GM21529 (cell line): ENCODE results near the gene NELFE.
"Not testable (repeated sequence)": the region's sequence is repeated elsewhere in the genome, so short reads cannot be mapped to it uniquely, and the experiment has no call there.

Source experiments
- ATAC-seq: cut with Tn5 transposase; IDR thresholded peaks from one replicate; pipeline ENCODE4 v1.9.1; 2021; ENCODE audit not compliant: unreplicated experiment

Gene NELFE

DNA sequence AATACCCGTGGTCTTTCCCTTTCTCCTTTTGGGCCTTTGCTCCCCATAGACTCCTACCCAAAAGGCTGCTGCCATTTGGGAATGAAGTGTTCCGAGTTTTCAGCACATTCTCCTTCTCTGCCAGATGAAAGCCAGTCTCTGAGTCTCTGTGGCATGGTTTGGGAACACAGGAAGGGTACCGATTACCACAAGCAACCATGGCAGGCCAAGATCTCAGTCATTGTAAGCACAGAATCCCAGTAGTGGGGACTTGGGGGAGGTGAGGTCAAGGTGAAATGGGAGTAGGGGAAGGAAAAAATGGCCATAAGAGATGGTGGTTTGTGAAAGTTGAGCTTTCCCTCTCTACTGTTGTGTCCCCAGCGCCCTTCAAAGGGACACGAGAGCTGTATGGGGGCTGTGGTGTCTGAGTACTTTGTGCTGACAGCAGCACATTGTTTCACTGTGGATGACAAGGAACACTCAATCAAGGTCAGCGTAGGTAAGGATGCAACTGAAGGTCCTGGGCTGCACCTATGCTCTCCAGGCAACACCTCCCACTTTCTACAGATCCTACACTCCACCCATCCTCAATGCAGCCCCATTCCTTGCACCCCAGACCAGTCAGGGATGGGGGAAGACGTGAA lies 8.7 kb downstream of the NELFE start:
- no peak for ATAC-seq

DNA sequence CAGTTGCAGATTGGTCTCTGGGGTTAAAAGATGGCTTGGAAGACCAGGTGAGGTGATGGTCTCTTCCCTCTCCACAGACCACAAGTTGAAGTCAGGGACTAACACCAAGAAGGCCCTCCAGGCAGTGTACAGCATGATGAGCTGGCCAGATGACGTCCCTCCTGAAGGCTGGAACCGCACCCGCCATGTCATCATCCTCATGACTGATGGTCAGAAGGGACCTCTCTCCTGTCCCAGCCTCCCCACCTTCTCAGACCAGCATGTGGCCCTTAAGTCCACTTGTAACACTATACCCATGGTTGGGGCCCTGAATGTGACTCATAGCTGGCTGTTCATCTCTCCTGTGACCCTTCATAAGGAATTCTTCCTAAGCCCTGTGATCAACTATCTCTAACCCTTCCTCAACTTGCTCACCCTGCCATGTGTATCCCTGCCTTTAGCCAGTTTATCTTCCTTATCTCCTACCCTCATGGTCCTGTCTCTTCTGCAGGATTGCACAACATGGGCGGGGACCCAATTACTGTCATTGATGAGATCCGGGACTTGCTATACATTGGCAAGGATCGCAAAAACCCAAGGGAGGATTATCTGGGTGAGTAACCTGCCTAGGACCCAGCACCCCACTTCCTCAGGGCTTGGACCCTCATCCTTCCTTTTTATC lies 9.9 kb downstream of the NELFE start:
- no peak for ATAC-seq

DNA sequence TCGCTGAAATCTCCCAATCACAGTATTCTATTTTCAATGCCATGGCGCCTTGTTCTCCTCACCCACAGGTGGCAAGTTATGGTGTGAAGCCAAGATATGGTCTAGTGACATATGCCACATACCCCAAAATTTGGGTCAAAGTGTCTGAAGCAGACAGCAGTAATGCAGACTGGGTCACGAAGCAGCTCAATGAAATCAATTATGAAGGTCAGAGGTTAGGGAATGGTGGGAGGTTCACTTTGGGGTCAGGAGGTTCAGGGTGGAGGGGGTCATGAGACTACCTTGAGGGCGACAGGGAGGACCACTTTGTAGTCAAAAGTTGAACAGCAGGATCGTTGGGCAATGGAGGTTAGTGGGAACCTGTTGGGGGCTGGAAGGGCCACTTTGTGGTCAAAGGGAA lies 10.5 kb downstream of the NELFE start:
- no peak for ATAC-seq

DNA sequence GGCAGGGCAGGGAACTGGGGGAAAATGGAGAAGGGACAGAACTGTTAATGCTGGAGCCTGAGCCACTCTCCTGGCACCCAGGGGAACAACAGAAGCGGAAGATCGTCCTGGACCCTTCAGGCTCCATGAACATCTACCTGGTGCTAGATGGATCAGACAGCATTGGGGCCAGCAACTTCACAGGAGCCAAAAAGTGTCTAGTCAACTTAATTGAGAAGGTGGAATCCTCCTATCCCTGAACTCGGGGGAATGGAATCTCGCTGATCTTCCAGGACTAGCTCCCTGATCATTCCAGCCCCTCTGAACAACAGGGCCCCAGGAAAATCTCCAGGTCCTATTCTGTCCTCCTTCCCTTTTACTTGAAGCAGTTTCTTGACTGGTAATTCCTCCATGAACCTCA lies 10.9 kb downstream of the NELFE start:
- no peak for ATAC-seq

DNA sequence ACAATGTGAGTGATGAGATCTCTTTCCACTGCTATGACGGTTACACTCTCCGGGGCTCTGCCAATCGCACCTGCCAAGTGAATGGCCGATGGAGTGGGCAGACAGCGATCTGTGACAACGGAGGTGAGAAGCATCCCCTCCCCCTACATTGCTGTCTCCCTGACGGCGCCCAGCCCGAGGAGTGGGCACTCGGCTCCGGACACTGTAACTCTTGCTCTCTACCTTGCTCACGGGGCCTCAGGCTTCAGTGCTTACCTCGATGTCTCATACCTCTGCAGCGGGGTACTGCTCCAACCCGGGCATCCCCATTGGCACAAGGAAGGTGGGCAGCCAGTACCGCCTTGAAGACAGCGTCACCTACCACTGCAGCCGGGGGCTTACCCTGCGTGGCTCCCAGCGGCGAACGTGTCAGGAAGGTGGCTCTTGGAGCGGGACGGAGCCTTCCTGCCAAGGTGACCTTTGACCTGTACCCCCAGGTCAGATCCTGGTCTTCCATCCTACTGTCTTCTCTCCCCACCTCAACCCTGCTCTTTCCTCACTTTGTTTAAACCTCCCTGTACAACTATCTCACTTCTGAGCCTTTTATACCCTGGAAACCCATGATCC lies 11.6 kb downstream of the NELFE start:
- ATAC-seq: no peak

DNA sequence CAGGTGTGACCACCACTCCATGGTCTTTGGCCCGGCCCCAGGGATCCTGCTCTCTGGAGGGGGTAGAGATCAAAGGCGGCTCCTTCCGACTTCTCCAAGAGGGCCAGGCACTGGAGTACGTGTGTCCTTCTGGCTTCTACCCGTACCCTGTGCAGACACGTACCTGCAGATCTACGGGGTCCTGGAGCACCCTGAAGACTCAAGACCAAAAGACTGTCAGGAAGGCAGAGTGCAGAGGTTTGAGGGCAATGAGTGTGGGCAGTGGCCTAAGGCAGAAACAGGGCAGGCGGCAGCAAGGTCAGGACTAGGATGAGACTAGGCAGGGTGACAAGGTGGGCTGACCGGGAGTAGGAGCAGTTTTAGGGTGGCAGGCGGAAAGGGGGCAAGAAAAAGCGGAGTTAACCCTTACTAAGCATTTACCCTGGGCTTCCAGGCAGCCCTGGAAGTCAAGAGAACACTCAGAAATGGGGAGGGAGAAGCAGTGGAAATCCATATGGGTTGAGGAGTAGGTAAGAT lies 12.3 kb downstream of the NELFE start:
- ATAC-seq: no peak

DNA sequence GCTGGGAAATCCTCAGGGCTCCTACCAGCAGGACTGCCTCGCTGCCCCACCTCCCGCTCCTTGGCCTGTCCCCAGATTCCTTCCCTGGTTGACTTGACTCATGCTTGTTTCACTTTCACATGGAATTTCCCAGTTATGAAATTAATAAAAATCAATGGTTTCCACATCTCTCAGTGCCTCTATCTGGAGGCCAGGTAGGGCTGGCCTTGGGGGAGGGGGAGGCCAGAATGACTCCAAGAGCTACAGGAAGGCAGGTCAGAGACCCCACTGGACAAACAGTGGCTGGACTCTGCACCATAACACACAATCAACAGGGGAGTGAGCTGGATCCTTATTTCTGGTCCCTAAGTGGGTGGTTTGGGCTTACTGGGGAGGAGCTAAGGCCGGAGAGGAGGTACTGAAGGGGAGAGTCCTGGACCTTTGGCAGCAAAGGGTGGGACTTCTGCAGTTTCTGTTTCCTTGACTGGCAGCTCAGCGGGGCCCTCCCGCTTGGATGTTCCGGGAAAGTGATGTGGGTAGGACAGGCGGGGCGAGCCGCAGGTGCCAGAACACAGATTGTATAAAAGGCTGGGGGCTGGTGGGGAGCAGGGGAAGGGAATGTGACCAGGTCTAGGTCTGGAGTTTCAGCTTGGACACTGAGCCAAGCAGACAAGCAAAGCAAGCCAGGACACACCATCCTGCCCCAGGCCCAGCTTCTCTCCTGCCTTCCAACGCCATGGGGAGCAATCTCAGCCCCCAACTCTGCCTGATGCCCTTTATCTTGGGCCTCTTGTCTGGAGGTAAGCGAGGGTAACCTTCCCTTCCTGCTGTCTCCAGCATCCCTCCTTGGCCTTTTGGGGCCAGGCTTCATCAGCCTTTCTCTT lies 13.0 kb downstream of the NELFE start, which contains the start of gene CFB:
Gene CFB (plus strand): TSS at position 589 of the 863 bp plus-strand sequence. CDS start 127 bp downstream, at position 716.
- ATAC-seq: no peak

DNA sequence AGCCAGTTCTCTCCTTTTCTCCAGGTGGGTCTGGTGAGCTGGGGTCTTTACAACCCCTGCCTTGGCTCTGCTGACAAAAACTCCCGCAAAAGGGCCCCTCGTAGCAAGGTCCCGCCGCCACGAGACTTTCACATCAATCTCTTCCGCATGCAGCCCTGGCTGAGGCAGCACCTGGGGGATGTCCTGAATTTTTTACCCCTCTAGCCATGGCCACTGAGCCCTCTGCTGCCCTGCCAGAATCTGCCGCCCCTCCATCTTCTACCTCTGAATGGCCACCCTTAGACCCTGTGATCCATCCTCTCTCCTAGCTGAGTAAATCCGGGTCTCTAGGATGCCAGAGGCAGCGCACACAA lies 13.6 kb downstream of the NELFE start:
- no peak for ATAC-seq

DNA sequence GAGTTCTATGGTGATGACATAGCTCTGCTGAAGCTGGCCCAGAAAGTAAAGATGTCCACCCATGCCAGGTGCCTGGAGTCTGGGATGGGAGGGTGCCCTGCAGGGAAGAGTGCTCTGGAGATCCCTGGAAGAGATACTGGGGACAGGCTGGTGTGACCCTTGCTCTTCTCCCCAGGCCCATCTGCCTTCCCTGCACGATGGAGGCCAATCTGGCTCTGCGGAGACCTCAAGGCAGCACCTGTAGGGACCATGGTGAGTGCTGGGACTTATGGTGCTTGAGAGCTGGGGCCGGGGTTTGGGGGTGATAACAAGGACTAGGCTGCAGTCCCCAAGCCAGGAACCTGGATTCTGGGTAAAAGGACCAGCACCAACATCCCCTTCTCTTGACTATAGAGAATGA lies 15.0 kb downstream of the NELFE start:
- no peak for ATAC-seq

DNA sequence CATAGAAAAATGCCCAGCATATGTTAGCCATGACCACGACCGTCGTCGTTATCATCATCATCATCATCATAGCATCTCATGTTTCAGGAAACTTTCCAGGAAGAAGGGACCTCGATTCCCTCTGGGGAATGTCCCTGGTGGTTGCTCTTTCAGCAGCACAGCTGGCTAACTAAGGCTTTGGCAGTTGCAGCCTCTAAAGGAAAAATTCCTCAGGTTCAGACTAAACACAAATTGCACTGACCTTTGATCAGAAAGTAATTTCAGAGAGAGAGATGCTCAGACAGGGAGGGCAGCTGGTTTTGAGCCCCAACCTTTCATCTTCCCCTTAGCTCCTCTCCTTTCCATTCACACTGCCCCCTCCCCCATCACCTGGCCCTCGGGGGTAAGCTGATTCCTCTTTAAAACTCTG lies 18.5 kb downstream of the NELFE start:
- no peak for ATAC-seq

DNA sequence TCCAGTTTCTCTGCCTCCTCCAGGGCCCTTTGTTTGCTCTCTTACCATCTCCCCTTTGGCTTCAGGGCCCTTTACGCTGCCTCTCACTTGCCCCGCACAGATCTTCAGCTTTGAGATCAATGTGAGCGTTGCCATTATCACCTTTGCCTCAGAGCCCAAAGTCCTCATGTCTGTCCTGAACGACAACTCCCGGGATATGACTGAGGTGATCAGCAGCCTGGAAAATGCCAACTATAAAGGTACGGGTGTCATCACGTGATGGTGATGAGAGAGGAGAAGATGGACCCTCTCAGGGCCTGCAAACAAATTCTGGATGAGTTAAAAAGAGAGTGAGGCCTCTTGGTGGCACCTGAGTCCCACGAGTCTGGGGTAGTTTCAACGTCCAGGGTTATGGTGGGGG lies 22.9 kb downstream of the NELFE start:
- no peak for ATAC-seq

DNA sequence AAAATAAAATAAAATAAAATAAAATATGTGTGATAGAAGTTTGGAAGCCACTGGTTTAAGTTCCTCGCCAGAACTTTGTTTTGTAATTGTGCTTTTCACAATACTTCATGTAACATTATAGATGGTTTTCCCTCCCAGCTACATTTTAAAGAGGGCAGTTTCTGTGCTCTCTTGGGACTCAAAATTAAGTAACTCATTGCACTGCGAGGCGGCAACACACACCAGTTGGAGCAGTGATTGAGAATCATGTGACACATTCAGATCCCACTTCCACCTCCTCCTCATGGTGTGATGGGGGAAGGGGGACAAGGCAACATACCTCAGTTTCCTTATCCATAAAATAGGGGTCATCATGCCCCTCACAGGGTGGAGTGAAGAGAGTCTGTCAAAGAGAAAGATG lies 23.8 kb downstream of the NELFE start:
- no peak for ATAC-seq

DNA sequence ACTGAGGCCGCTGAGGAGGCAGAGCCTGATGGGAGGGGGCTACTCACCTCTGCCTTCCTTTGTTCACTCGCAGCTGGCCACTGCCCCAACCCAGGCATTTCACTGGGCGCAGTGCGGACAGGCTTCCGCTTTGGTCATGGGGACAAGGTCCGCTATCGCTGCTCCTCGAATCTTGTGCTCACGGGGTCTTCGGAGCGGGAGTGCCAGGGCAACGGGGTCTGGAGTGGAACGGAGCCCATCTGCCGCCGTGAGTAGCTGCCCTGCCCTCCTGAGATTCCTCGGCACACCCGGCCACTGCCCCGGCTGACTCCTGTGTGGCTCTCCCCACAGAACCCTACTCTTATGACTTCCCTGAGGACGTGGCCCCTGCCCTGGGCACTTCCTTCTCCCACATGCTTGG lies 25.2 kb downstream of the NELFE start:
- no peak for ATAC-seq

DNA sequence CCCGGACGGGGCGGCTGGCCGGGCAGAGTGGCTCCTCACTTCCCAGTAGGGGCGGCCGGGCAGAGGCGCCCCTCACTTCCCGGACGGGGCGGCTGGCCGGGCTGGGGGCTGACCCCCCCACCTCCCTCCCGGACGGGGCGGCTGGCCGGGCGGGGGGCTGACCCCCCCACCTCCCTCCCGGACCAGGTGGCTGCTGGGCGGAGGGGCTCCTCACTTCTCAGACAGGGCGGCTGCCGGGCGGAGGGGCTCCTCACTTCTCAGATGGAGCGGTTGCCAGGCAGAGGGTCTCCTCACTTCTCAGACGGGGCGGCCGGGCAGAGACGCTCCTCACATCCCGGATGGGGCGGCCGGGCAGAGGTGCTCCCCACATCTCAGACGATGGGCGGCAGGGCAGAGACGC lies 26.6 kb downstream of the NELFE start:
- not testable (repeated sequence) for ATAC-seq

DNA sequence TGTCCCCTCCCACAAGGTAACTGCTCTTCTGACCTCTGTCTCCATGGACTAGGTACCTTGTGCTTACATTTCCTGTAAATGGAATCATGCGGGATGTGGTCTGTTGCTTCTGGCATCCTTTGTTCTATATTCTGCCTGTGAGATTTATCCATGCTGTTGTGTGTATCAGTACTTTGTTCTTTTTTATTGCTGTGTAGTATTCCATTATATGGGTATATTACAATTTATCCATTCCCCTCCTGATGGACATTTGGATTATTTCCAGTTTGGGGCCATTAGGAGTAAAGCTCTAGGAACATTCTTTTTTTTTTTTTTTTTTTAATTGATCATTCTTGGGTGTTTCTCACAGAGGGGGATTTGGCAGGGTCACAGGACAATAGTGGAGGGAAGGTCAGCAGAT lies 27.8 kb downstream of the NELFE start:
- ATAC-seq: no peak

DNA sequence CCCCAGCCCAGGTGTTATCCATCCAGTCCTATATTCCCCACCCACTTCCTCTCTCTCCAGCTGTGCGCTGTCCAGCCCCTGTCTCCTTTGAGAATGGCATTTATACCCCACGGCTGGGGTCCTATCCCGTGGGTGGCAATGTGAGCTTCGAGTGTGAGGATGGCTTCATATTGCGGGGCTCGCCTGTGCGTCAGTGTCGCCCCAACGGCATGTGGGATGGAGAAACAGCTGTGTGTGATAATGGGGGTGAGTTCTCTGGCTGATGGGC lies 30.2 kb downstream of the NELFE start:
- no peak for ATAC-seq

DNA sequence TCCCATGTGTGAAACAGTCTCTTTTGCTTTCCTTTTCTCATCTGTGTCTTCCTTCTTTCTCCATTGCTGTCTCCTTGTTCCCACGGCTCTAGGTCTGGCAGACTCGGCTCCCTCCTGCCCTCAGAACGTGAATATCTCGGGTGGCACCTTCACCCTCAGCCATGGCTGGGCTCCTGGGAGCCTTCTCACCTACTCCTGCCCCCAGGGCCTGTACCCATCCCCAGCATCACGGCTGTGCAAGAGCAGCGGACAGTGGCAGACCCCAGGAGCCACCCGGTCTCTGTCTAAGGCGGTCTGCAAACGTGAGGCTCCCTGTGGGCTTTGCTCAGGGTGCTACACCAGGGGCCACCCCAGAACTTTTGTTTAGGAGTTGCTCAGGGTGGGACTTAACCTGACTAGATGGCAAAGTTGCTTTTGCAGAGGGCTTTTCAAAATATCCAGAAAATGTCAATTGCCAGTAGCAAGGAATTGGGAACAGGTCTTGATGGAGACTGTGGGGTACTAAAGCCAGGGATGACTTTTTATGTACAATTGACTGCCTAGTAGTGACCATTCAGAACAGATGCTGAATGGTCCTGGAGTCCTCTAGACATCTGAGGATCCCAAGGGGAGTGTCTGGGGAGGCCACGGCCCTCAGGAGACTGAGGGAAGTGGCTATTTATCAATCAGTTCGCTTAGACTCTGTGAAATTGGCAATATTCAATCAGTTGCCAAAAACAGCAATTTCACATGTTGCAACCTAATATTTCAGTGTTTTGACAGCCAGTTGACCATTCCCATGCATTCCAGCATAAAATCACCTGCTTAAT lies 30.7 kb downstream of the NELFE start:
- no peak for ATAC-seq

DNA sequence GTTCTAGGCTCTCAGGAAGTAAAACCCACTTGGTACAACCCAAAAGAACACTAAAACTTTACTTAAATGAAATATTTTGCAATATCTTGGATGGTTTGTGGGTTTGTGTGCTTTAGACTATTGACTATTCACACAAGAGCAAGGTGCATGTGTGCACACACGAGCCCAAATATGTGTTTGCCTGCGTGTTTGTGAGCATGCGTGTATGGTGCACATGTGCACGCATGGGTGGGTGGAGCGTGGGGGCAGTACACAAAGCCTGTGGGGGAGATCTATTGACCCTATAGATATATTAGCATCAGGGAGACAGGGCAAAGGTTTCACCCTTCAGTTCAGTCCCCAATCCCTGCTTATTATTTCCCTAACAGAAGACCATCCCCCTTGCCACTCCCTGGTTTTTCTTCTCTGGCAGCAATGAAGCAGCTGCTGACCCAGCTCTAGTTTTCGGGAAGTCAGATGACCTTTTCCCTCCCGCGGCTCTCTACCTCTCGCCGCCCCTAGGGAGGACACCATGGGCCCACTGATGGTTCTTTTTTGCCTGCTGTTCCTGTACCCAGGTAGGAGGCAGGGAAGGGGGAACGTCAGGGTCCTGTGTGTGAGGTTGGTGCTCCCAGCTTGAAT lies 31.4 kb downstream of the NELFE start, which contains the start of gene C2:
Gene C2 (plus strand): TSS at position 476 of the 621 bp plus-strand sequence. CDS start 36 bp downstream, at position 512.
- no peak for ATAC-seq

DNA sequence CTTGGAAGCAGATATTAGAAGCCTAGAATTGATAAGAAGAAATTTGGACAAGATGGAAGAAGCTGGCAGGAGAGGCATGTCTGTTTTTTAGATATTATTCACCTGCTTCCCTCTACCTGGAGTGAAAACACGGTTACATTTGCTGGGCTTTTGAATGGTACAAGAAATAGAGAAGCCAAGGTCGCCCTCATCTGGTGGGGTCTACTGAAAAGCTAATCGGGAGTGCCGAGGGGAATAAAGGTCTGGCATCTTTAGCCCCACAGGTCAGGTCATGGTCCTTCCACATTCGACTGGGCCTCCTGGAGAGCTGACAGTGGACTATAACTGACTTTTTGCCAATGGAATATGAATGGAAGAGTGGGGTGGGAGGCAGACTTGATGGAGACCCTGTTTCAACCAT lies 35.8 kb downstream of the NELFE start:
- ATAC-seq: no peak

DNA sequence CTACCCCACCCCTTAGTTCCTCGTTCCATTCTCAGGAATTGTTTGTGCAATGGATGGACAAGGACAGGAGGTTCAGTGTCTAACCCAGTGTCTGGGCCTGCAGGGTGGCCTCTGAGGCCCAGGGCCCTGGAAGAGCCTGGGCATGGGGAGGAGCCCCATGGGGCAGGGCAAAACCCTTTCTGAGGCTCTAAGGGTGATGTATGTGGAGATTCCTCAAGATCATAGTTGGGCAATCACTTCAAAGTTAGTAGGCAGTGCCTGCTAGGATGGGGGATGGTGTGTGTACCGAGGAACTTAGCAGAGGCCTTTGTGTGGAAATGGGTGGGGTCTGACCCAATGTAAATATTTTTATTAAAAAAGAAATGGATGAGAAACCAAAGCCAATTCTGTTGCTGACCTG lies 38.0 kb downstream of the NELFE start:
- ATAC-seq: no peak
